PC-9 (cell line): Measurements from ENCODE around the gene LAMB1.

Source experiments
- CTCF ChIP-seq: fragments of 200-600 bp; sonication (generic); conservative IDR thresholded peaks from 2 replicates; pipeline ENCODE4 v1.6.1; 2017; ENCODE audit warnings: mixed run types, antibody characterized with exemption, mild to moderate bottlenecking, moderate library complexity
- EZH2 ChIP-seq: fragments of 200-600 bp; sonication (generic); IDR thresholded peaks from 2 replicates; pipeline ENCODE4 v1.8.0; 2017; ENCODE audit warnings: antibody characterized with exemption, low read depth

- TF ChIP-seq CTCF (no peak), EZH2 (no peak)
Observed at GRCh38 chr7:107996072-107996882, 6.7 kb downstream of the LAMB1 start.
